Motor neuron (in vitro differentiated cells): ENCODE data around the gene CTNND2. TPM values are rescaled to one million over a fixed set of nuclear protein-coding genes. Genes with fewer than 3 reads are reported as not detected.
"Not testable (repeated sequence)": the region's sequence is repeated elsewhere in the genome, so short reads cannot be mapped to it uniquely, and the experiment has no call there.

Source experiments
- ATAC-seq, 8 experiments: fragments of 200-7000 bp; cut with Tn5 transposase; replicated peaks in 6 of 8; 2 replicates each; pipeline ENCODE4 v1.8.0; 2021; ENCODE audit warnings: mild to moderate bottlenecking in 8 of 8, moderate library complexity in 8 of 8
- H3K27ac ChIP-seq, 2 donors: fragments of 250-450 bp; sonication (Bioruptor Pico); 2 replicates each; pipeline ENCODE4 v1.9.0; 2021; ENCODE audit warnings: antibody characterized with exemption in 2 of 2, mild to moderate bottlenecking in 2 of 2, moderate library complexity in 1 of 2
- H3K4me1 ChIP-seq, 2 donors: fragments of 250-450 bp; sonication (Bioruptor Pico); replicated peaks in 1 of 2; 2 replicates each; pipeline ENCODE4 v1.6.1; 2021; ENCODE audit warnings: antibody characterized with exemption in 2 of 2, mild to moderate bottlenecking in 2 of 2, moderate library complexity in 1 of 2
- H3K4me3 ChIP-seq, 5 donors: fragments of 250-450 bp; sonication (Bioruptor Pico); 2 replicates each; pipeline ENCODE4 v1.9.0; 2021; ENCODE audit warnings: antibody characterized with exemption in 5 of 5, mild to moderate bottlenecking in 5 of 5, moderate library complexity in 4 of 5
- WGBS, 10 experiments: fragments of 450-650 bp; shearing (Covaris generic); methylation state at CpG; one replicate each; pipeline ENCODE4 v1.0.0; 2022; 5-methylcytosine and 5-hydroxymethylcytosine counted together
- in situ Hi-C, 9 experiments: fragments of 400-800 bp; cut with MboI; loops; one replicate each; pipeline ENCODE4 v1.15.0; 2021; ENCODE audit warnings: low sequenced_read_pairs in 9 of 9, low pct_unique_long_range_greater_than_20kb in 2 of 9; ENCODE audit not compliant: unreplicated experiment in 9 of 9
- total RNA-seq, 8 experiments: library from RNA; unstranded; fragments of 300-600 nt; gene quantifications; 2 replicates each; pipeline versions ENCODE4 v1.2.3 to v1.2.4, GENCODE V29; 2022

Gene CTNND2
- total RNA-seq, 8 experiments from 2014 or later: 0.51 to 49.9 (median 40.1) TPM

DNA sequence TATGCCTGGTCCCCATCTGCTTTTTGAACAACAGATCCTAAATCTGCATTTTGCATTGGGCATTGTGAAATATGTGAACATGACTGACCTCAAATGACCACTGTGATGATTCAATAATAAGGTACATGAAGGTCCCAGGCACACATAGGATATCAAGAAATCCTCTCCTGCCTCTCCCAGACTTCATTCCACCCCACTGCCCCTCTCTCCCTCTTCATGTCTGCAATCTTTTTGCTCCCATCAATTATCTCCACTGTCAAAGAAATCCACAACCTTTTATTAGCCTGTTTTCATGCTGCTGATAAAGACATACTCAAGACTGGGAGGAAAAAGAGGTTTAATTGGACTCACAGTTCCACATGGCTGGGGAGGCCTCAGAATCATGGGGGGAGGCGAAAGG is 476.7 kb downstream of the CTNND2 start:
- H3K4me3 ChIP-seq: no peak overlapping the region
- 0 to 86% (median 17%) methylated on average over 1 of the region's 1 CpG; no CpG with 5 or more reads in 7 of the 10 experiments for WGBS, 10 experiments
- in situ Hi-C loops: no loop called here
- peak in 3 of 8 experiments; percentile 50 to 52 (median 51) for ATAC-seq
- H3K27ac ChIP-seq: no peak overlapping the region
- H3K4me1 ChIP-seq: peaks cover 11 to 14% of the 10 kb centered on the region in 2 donors

DNA sequence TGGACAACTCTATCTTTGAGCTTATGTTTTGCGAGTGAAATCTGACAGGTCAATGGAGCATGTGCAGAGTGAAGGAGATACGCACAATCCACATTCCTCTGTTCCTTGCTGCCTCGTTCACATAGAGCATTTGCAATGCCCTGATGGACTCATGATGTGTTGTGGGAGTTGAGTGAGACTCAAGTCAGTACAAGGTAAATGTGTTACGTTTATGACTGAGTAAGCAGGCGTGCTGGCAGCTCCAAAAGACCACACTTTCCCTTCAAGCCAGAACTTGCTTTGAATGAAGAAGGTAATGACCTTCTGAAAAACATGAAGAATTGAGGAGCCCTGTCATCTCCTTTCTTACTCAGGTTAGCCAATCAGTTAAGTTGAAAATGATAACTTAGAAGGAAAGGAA is 477.8 kb downstream of the CTNND2 start:
- in situ Hi-C loops: no loop called here
- H3K4me3 ChIP-seq: no peak overlapping the region
- ATAC-seq: no peak
- no peak overlapping the region for H3K27ac ChIP-seq
- 13 to 100% (median 54%) methylated on average over 1 to 5 of the region's 5 CpGs; no CpG with 5 or more reads in 2 of the 10 experiments for WGBS, 10 experiments
- H3K4me1 ChIP-seq: peaks cover 11% of the 10 kb centered on the region in 2 donors

DNA sequence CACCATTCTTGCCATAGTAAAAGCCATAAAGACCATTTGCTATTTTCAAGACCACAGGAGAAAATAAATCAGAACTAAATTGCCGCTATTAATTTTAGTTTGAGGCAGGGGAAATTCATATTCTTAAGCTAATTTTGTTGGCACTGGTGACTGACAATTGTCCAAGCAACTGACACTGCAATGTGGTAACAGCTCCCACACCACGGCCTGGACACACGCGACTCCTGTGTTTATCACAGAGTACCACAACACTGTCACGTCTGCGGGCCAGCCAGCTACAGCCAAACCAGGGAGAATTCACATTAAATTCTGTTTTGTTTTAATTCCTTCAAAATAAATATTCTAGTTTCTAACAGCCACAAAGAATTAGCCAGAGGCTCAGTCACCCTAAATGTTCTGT is 481.9 kb downstream of the CTNND2 start:
- ATAC-seq: no peak
- Histone ChIP-seq H3K27ac (no peak overlapping the region), H3K4me1 (peaks cover under 1 to 3% of the 10 kb centered on the region in 2 donors), H3K4me3 (no peak overlapping the region)
- 40 to 100% (median 90%) methylated on average over 1 to 6 of the region's 6 CpGs; no CpG with 5 or more reads in 3 of the 10 experiments for WGBS, 10 experiments
- in situ Hi-C loops: no loop called here

DNA sequence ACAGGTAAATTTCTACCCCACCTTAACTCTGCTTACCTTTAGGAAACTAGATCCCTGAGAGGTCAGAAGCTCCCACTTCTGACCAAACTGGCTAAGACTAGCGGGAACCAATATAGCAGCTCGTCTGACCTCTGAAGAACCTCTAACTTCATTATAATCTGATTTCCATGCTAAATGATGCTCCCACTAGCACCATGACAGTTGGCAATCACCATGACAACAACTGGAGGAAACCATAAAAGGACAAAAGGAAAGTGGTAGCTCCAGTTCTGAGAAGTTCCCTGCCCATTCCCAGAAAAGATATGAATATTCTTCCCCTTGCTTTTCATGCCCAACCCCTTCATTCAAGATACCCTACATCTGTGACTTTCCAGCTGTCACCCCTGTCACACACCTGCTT is 483.3 kb downstream of the CTNND2 start:
- H3K27ac ChIP-seq: no peak overlapping the region
- in situ Hi-C loops: no loop called here
- ATAC-seq: peak in 2 of 8 experiments; percentile 51 to 61
- WGBS, 10 experiments: 18 to 90% (median 70%) methylated on average over 2 of the region's 2 CpGs; no CpG with 5 or more reads in 5 of the 10 experiments
- H3K4me1 ChIP-seq: peaks cover 0 to 2% of the 10 kb centered on the region in 2 donors
- no peak overlapping the region for H3K4me3 ChIP-seq

DNA sequence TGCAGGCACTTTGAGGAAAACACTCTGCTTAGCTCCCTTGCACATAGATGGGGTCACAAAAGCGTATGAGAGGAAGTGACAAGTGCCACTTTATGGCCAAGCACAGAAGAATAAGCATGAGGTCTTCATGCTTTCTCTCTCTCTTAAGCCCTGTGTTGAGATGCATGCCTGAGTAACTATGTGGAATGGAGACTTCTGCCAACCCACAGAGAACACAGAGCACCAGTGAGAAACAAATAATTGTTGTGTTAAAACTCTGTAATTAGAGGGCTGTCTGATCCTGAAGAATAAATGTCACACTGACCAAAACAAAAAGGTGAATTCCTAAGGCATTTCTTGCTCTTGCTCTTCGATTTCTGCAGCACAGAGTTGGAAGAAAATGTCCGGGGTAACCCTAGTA is 488.5 kb downstream of the CTNND2 start:
- WGBS, 10 experiments: 0 to 46% (median 16%) methylated on average over 1 to 3 of the region's 3 CpGs; no CpG with 5 or more reads in 4 of the 10 experiments

DNA sequence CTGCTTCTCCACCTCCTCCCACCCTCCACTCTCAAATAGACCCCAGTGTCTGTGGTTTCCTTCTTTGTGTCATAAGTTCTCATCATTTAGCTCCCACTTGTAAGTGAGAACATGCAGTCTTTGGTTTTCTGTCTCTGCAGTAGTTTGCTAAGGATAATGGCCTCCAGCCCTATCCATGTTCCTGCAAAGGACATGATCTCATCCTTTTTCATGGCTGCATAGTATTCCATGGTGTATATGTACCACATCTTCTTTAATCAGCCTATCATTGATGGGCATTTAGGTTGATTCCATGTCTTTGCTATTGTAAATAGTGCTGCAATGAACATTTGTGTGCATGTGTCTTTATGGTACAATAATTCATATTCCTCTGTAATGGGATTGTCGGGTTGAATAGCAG is 489.5 kb downstream of the CTNND2 start:
- H3K27ac ChIP-seq, ATAC-seq, in situ Hi-C loops, H3K4me1 ChIP-seq, H3K4me3 ChIP-seq: not testable (repeated sequence)
- WGBS, 10 experiments: 0 to 100% (median 96%) methylated on average over 1 of the region's 1 CpG; no CpG with 5 or more reads in 6 of the 10 experiments

More for the DNA sequence above, 488.5 kb downstream of the CTNND2 start:
- peak in 3 of 8 experiments; percentile 54 to 63 (median 54) for ATAC-seq
- in situ Hi-C loops: no loop called here
- no peak overlapping the region for H3K4me3 ChIP-seq
- H3K4me1 ChIP-seq: no peaks in the 10 kb centered on the region
- H3K27ac ChIP-seq: no peak overlapping the region

DNA sequence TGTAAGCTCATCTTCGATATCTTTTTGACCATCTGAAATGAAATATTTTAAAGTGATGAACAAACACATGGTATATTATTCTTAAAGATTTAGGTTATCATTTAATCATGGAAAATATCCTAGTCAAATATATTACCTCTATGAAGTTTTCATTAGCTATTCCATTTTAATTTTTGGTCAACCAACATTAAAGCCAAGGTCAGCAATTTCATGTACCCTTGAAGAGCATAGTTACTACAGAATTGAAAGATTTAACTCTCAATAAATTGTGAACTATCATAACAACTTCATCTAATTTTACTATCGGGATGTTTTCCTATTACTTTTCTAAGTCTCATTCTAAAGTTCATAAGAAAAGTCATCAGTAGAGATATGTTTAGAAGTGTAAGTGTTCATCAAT is 492.6 kb downstream of the CTNND2 start:
- in situ Hi-C loops: no loop called here
- Histone ChIP-seq H3K27ac (no peak overlapping the region), H3K4me1 (peaks cover 0 to 3% of the 10 kb centered on the region in 2 donors), H3K4me3 (no peak overlapping the region)
- ATAC-seq: no peak
- 0 to 94% (median 85%) methylated on average over 1 to 2 of the region's 2 CpGs for WGBS, 10 experiments

DNA sequence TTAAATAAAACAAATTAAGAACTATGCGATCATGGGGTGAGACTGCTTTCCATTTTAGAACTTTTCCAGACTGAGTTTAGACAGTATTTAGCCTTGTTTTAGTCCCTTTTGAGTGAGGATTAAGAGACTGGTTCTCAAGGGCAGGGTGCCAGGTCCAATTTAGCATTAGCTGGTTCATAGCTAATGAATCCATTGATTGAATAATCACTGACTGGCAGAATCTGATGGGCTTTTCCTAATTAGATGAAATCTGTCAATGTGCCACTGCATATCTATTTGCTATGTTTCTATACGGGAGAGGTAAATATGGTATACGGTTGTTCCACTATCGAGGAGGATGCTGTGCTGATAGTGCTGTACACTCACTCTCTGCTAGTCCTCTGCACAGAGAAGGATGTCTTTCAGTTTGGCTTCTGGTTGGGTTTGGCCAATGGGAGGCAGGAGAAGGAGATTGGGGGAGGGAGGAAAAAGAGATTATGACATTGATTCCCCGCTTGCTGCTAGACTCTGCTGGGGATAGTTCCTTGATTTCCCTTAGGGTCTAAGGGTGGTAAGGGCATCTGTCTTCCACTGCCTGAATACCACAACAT is 496.6 kb downstream of the CTNND2 start:
- in situ Hi-C loops: no loop called here
- 47 to 100% (median 90%) methylated on average over 1 to 5 of the region's 5 CpGs; no CpG with 5 or more reads in 1 of the 10 experiments for WGBS, 10 experiments
- no peak overlapping the region for H3K27ac ChIP-seq
- peaks cover 0 to 3% of the 10 kb centered on the region in 2 donors for H3K4me1 ChIP-seq
- peak in 1 of 8 experiments; percentile 25 for ATAC-seq
- no peak overlapping the region for H3K4me3 ChIP-seq

DNA sequence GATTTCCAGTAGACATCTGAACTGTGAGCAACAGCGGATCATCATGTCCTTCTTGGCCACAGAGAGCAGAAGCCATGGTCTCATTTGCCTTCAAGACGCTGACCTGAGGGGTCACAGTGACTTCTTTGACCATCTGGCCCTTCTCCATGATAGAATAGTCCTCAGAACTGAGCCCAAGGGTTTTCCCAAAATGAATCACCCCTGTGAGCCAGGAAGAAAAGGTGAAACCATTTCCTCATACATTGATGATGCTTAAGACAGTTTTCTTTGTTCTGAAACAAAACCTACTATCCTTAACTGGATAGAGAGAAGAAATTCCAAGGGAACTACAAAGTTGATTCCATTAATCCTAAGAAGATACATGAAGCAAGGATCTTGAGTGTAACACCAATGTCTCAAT is 503.9 kb downstream of the CTNND2 start:
- Histone ChIP-seq H3K27ac (no peak overlapping the region), H3K4me3 (no peak overlapping the region), H3K4me1 (peaks cover 4 to 13% of the 10 kb centered on the region in 2 donors)
- 13 to 100% (median 57%) methylated on average over 1 to 2 of the region's 2 CpGs; no CpG with 5 or more reads in 3 of the 10 experiments for WGBS, 10 experiments
- in situ Hi-C loops: no loop called here
- no peak for ATAC-seq

DNA sequence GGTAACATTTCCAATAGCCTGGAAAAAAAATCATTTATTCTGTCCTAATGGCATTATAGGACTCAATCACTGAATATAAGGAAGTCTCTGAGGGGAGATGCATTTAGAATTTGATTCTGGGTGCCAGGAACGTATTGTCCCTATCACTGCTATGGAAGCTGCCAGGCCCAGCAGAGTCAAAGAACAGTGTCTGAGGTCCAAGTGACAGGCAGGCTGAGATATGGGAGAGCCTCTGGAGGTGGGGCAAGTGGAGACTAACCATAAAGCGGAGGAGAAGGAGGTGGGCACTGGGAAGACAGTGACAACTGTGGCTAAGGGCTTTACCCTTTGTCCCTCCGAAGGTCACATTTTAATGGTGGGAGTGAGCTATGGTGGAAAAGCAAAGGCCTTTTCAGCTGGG is 505.5 kb downstream of the CTNND2 start:
- no peak for ATAC-seq
- in situ Hi-C loops: no loop called here
- peaks cover 4 to 13% of the 10 kb centered on the region in 2 donors for H3K4me1 ChIP-seq
- H3K27ac ChIP-seq: no peak overlapping the region
- H3K4me3 ChIP-seq: no peak overlapping the region
- WGBS, 10 experiments: 0 to 100% (median 90%) methylated on average over 1 to 3 of the region's 3 CpGs; no CpG with 5 or more reads in 5 of the 10 experiments

DNA sequence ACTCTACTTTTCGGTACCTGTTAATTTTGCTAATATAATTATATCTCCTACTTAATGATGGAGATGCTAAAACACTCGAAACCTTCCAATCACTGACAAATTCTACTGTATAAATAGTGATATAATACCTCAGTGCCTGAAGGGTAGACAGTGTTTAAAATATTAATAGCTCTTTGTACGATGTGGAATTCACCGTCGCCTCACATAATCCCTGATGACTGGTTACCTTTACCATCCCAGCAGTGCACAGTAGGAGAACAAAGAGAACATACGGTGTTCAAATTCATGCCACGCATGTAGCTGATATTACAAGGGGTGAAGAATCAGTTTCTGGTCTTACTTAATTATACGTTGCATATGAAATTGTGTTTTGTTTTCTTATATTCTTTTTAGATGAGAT is 506.7 kb downstream of the CTNND2 start:
- H3K27ac ChIP-seq: no peak overlapping the region
- H3K4me3 ChIP-seq: no peak overlapping the region
- H3K4me1 ChIP-seq: peaks cover 4 to 13% of the 10 kb centered on the region in 2 donors
- no peak for ATAC-seq
- 16 to 100% (median 88%) methylated on average over 2 to 8 of the region's 8 CpGs for WGBS, 10 experiments
- in situ Hi-C loops: no loop called here

DNA sequence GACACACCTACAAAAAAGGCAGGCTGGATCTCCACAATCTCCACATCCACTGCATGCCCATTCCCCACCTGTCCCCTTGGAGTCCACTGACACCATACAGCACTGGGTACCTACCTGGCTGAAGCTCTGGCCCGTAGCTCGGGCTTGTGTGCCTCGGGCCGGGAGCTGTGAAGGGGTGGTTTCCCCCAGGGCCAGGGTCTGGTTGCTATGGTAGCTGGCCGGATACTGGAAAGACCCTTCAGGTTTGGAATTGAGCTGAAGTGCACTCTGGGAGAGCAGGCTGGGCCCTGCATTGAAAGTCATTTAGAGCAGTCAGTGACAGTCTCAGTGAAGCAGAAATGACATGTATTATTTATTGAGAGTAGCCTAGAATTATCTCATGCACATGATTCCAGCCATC is 507.3 kb downstream of the CTNND2 start:
- Histone ChIP-seq H3K4me1 (peaks cover 4 to 13% of the 10 kb centered on the region in 2 donors), H3K27ac (no peak overlapping the region), H3K4me3 (no peak overlapping the region)
- in situ Hi-C loops: no loop called here
- peak in 5 of 8 experiments; percentile 82 to 99 (median 91) for ATAC-seq
- 11 to 65% (median 40%) methylated on average over 3 to 5 of the region's 5 CpGs; no CpG with 5 or more reads in 7 of the 10 experiments for WGBS, 10 experiments

DNA sequence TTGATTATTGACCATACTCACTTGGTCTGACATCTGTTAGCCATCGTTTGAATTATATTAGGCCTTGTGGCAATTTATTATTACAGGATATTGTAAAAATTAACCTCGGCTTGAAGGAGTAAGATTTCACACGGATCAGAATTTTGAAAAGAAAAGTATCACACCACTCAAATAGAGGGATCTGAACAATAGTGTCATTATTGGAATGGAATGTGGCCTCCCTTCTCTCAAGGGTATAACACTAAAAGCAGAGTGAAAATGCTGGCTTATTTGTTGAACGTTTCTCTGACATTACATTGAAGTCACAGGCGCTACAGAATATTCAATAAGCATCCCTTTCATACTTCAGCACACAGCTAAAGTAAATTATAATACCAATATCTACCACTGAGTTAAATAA is 509.3 kb downstream of the CTNND2 start:
- Histone ChIP-seq H3K4me1 (peaks cover 4 to 13% of the 10 kb centered on the region in 2 donors), H3K4me3 (no peak overlapping the region), H3K27ac (no peak overlapping the region)
- 4 to 100% (median 83%) methylated on average over 1 to 5 of the region's 5 CpGs for WGBS, 10 experiments
- in situ Hi-C loops: no loop called here
- no peak for ATAC-seq
